Endothelial cell (in vitro differentiated cells): Measurements from ENCODE around the gene CACNA2D4. TPM values are rescaled to one million over a fixed set of nuclear protein-coding genes. Genes with fewer than 3 reads are reported as not detected.

ENCODE experiments used
- DNase-seq: peaks from one replicate; pipeline ENCODE4 v3.0.0; 2021; ENCODE audit warnings: low spot score
- H3K27ac Mint-ChIP-seq: one replicate; pipeline ENCODE4 v1.8.0; 2021; ENCODE audit warnings: mixed read lengths, inconsistent platforms; ENCODE audit not compliant: unreplicated experiment
- H3K27me3 Mint-ChIP-seq: one replicate; pipeline ENCODE4 v1.8.0; 2021; ENCODE audit warnings: mild to moderate bottlenecking, moderate library complexity, mixed read lengths, inconsistent platforms; ENCODE audit not compliant: unreplicated experiment
- H3K36me3 Mint-ChIP-seq: one replicate; pipeline ENCODE4 v1.8.0; 2021; ENCODE audit warnings: mild to moderate bottlenecking, low read depth, mixed read lengths, inconsistent platforms; ENCODE audit not compliant: unreplicated experiment
- H3K4me1 Mint-ChIP-seq: one replicate; pipeline ENCODE4 v1.8.0; 2021; ENCODE audit warnings: mild to moderate bottlenecking, mixed read lengths, inconsistent platforms; ENCODE audit not compliant: unreplicated experiment
- H3K4me3 Mint-ChIP-seq: one replicate; pipeline ENCODE4 v1.8.0; 2021; ENCODE audit warnings: mild to moderate bottlenecking, mixed read lengths, inconsistent platforms; ENCODE audit not compliant: unreplicated experiment
- H3K9me3 Mint-ChIP-seq: one replicate; pipeline ENCODE4 v1.8.0; 2021; ENCODE audit warnings: mixed read lengths, inconsistent platforms; ENCODE audit not compliant: unreplicated experiment
- total RNA-seq: library from RNA; stranded (reverse); fragmentation: NEBNext Ultra II Directional; extraction: Animal tissue kit (Norgen Biotek cat#: 25700); gene quantifications from one replicate; pipeline ENCODE4 v1.2.1, GENCODE V29; 2021; ENCODE audit not compliant: unreplicated experiment
- TF ChIP-seq, protein P1 (sequence below): fragments of 200-600 bp; sonication (generic); IDR thresholded peaks from one replicate; pipeline ENCODE4 v1.5.0; 2021; ENCODE audit warnings: antibody characterized with exemption; ENCODE audit not compliant: unreplicated experiment

CACNA2D4 gene
- total RNA-seq, 1 donor from 2014 or later = 0.28 TPM

DNA sequence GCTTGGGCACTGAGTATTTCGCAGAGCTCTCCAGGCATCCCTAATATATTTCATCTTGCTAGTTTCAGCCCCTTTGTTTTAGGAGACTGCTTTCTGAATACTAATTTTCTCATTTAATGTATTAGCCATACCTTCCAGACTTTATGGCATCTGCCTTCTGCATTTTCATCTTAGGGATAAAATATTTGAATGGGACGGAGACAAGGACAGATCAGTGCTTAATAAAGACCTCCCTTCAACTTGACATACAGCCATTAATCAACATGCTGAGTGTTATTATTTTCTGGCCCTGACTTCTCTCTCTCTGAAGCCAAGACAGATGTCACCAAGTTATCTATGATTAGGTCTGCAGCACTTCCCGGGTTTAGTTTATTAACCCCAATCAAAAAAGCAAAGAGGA, 42.4 kb downstream of the CACNA2D4 start:
- Mint-ChIP-seq H3K4me1 (no peaks in the 10 kb centered on the region), H3K4me3 (no peak overlapping the region), H3K9me3 (no peaks in the 10 kb centered on the region), H3K27ac (no peak overlapping the region), H3K36me3 (peaks cover 3% of the 10 kb centered on the region), H3K27me3 (peaks cover 7% of the 10 kb centered on the region)
- no peak for DNase-seq
- TF ChIP-seq, protein P1, sequence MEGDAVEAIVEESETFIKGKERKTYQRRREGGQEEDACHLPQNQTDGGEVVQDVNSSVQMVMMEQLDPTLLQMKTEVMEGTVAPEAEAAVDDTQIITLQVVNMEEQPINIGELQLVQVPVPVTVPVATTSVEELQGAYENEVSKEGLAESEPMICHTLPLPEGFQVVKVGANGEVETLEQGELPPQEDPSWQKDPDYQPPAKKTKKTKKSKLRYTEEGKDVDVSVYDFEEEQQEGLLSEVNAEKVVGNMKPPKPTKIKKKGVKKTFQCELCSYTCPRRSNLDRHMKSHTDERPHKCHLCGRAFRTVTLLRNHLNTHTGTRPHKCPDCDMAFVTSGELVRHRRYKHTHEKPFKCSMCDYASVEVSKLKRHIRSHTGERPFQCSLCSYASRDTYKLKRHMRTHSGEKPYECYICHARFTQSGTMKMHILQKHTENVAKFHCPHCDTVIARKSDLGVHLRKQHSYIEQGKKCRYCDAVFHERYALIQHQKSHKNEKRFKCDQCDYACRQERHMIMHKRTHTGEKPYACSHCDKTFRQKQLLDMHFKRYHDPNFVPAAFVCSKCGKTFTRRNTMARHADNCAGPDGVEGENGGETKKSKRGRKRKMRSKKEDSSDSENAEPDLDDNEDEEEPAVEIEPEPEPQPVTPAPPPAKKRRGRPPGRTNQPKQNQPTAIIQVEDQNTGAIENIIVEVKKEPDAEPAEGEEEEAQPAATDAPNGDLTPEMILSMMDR = no peak

DNA sequence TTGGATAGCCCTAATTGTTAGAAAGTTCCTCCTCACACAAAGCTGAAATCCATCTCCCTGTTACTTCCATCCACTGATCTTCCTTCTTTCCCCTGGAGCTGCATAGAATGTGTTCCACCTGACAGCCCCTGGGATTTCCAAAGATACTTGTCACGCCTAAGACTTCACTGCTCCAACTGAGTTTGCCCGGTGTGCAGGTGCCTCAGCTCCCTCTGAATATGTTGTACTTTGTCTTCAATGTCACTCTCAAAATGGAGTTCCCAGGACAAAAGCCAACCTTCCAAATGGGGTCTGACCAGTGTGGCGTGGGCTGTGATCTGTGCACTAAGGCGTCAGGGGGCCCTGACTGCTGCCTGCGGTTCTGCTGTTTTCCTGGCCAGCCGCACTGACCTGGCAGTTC, 42.8 kb downstream of the CACNA2D4 start:
- TF ChIP-seq, protein P1 = no peak
- Mint-ChIP-seq H3K36me3 (peaks cover 3% of the 10 kb centered on the region), H3K4me3 (no peak overlapping the region), H3K9me3 (no peaks in the 10 kb centered on the region), H3K27me3 (peaks cover 7% of the 10 kb centered on the region), H3K27ac (no peak overlapping the region), H3K4me1 (no peaks in the 10 kb centered on the region)
- DNase-seq = no peak

DNA sequence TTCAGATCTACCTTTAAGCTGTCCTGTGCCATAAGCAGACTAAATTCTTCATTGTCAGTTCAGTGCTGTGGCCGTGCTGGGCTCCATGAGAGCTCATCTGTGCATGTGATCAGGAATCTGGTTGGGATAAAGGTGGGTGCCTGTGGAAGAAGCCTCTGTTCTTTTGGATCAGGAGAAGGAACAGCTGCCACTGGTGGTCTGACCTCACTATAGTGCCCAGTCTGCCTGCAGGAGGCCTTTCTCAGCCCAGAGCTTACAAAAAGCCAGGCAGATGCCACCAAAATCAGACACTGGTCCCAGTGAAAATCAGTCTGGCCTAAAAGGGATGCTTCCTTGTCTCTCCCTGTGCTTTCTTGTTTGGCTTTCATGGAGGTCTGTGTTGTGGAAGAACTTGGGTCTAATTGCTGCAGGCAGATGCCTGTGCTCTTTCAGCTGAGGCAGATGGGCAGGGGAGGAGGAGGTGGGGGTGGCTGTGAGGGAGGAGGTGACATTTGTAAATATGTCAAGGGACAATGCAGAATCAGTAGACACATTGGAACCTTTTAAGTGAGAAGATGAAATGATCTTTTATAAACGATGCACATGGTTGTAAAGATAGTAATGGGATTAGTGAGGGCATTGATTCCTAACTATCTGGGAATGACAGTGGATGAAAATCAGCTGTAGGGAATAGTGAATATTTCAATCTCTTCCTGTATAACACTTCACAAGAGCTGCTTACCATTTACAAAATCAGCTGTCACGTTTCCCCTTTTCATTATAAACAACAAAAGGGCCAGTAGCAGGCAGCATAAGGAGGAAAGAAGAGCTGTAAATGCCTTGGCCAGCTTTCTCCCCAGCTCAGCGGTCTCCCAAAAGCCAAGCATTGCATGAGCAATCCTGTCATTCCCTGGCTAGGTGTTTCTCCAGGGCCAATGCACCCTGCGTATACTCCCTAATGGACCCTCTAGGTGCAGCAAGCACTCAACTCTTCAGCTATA, 44.6 kb downstream of the CACNA2D4 start:
- Mint-ChIP-seq H3K36me3 (peaks cover 3% of the 10 kb centered on the region), H3K9me3 (no peaks in the 10 kb centered on the region), H3K4me1 (no peaks in the 10 kb centered on the region), H3K27me3 (peaks cover 10% of the 10 kb centered on the region), H3K4me3 (no peak overlapping the region), H3K27ac (no peak overlapping the region)
- no peak for DNase-seq
- TF ChIP-seq, protein P1 = no peak

DNA sequence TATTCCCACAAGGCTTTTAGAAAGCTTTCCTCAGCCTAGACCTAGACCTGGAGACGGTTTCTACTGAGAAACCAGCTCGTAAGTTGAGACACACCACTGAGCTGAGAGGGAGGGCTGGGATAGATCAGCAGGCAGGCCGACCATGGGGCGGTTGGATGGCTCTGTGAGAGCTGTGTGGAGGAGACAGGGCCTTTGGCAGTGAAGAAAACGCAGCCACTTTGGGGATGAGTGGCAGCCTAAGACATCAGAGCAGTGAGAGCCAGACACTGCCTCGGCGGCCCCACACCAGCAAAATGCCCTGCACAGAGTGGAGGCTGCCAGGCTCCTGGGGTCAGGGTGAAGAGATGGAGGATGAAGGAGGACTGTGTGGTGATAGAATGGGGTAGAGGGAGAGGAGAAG, 46.0 kb downstream of the CACNA2D4 start:
- Mint-ChIP-seq H3K4me1 (no peaks in the 10 kb centered on the region), H3K36me3 (peaks cover 3% of the 10 kb centered on the region), H3K9me3 (no peaks in the 10 kb centered on the region), H3K27ac (no peak overlapping the region), H3K27me3 (peaks cover 6% of the 10 kb centered on the region), H3K4me3 (no peak overlapping the region)
- TF ChIP-seq, protein P1 = no peak
- no peak for DNase-seq

DNA sequence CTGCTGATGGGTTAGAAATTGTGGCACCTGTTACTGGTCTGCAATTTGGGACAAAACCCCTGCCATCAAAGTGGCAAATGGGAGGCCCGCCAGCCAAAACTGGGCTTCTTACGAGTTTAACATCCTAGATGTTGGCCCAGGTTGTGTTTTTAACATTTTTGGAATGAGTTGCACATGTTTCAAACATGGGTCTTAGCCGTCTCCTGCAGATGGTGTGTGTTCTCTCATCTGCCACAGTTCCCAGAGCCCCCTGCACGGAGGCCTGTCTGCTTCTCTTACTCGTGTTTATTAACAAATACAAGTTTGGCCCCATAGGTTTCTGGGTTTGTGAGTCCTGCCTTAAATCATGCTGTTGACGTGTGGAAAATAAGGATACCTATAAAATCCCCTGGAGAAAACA, 46.5 kb downstream of the CACNA2D4 start:
- Mint-ChIP-seq H3K36me3 (peaks cover 3% of the 10 kb centered on the region), H3K4me1 (no peaks in the 10 kb centered on the region), H3K27me3 (peaks cover 6% of the 10 kb centered on the region), H3K27ac (no peak overlapping the region), H3K4me3 (no peak overlapping the region), H3K9me3 (no peaks in the 10 kb centered on the region)
- no peak for DNase-seq
- TF ChIP-seq, protein P1 = no peak
